Smooth muscle cell (in vitro differentiated cells): Measurements from ENCODE around the gene CFAP92. TPM values are rescaled to one million over a fixed set of nuclear protein-coding genes. Genes with fewer than 3 reads are reported as not detected.

ENCODE experiments used
- DNase-seq: peaks from one replicate; lab custom pipeline; 2025; ENCODE audit not compliant: unreplicated experiment; lab: John Stamatoyannopoulos, UW
- H2AFZ ChIP-seq: fragments of 200-600 bp; sonication (generic); 2 replicates; pipeline ENCODE4 v1.6.0; 2016; ENCODE audit warnings: antibody characterized with exemption, low read depth, mild to moderate bottlenecking
- H3F3A ChIP-seq: fragments of 200-600 bp; sonication (generic); 2 replicates; pipeline ENCODE4 v1.6.0; 2017; ENCODE audit warnings: antibody characterized with exemption, low read depth
- H3K27ac ChIP-seq: fragments of 200-600 bp; sonication (generic); 2 replicates; pipeline ENCODE4 v1.5.1; 2016; ENCODE audit warnings: low read depth, mild to moderate bottlenecking
- H3K27me3 ChIP-seq: fragments of 200-600 bp; sonication (generic); 2 replicates; pipeline ENCODE4 v1.6.1; 2016; ENCODE audit warnings: low read depth, mild to moderate bottlenecking
- H3K36me3 ChIP-seq: fragments of 200-600 bp; sonication (generic); 2 replicates; pipeline ENCODE4 v1.5.1; 2016; ENCODE audit warnings: low read depth
- H3K4me1 ChIP-seq: fragments of 200-600 bp; sonication (generic); 2 replicates; pipeline ENCODE4 v1.5.1; 2016; ENCODE audit warnings: low read depth
- H3K4me2 ChIP-seq: fragments of 200-600 bp; sonication (generic); 2 replicates; pipeline ENCODE4 v1.6.0; 2016; ENCODE audit warnings: mild to moderate bottlenecking
- H3K4me3 ChIP-seq: fragments of 200-600 bp; sonication (generic); 2 replicates; pipeline ENCODE4 v1.5.1; 2016; ENCODE audit warnings: mild to moderate bottlenecking
- H3K79me2 ChIP-seq: fragments of 200-600 bp; sonication (generic); 2 replicates; pipeline ENCODE4 v1.6.0; 2016; ENCODE audit warnings: low read depth, mild to moderate bottlenecking
- H3K9ac ChIP-seq: fragments of 200-600 bp; sonication (generic); 2 replicates; pipeline ENCODE4 v1.6.0; 2016; ENCODE audit warnings: low read depth
- H3K9me3 ChIP-seq: fragments of 200-600 bp; sonication (generic); replicated peaks from 2 replicates; pipeline ENCODE4 v1.5.1; 2016; ENCODE audit warnings: low read depth
- H4K20me1 ChIP-seq: fragments of 200-600 bp; sonication (generic); 2 replicates; pipeline ENCODE4 v1.6.0; 2016; ENCODE audit warnings: low read depth
- CTCF ChIP-seq: fragments of 200-600 bp; sonication (generic); IDR thresholded peaks from 2 replicates; pipeline ENCODE4 v1.5.1; 2017; ENCODE audit warnings: borderline replicate concordance, mild to moderate bottlenecking, antibody characterized with exemption; ENCODE audit not compliant: insufficient read depth, poor library complexity, severe bottlenecking
- WGBS: methylation state at CpG from one replicate; pipeline ENCODE4 v1.1.7; 2016; ENCODE audit warnings: low lambda C conversion rate; 5-methylcytosine and 5-hydroxymethylcytosine counted together
- polyA plus RNA-seq: library from polyadenylated mRNA; unstranded; fragments of >200 nt; fragmentation: Nextera tagmentation; extraction: Ambion mirVana; gene quantifications from 2 replicates; pipeline ENCODE4 v1.2.1, GENCODE V29; 2016
- total RNA-seq: library from RNA; depleted of rRNA; stranded (reverse); fragments of >200 nt; gene quantifications from 2 replicates; pipeline ENCODE4 v1.2.3, GENCODE V29; 2014

CFAP92 gene
- total and polyA plus RNA-seq, 2 experiments from 2014 or later = 0.67 to 0.85 TPM

- DNase-seq = no peak
- Histone ChIP-seq H3K4me2 (no peak overlapping the region), H2AFZ (no peak overlapping the region), H3K36me3 (peaks cover 14% of the 10 kb centered on the region), H3K27ac (no peak overlapping the region), H3K9ac (no peak overlapping the region), H3K27me3 (no peaks in the 10 kb centered on the region), H3F3A (no peaks in the 10 kb centered on the region), H3K4me1 (no peaks in the 10 kb centered on the region), H3K79me2 (no peaks in the 10 kb centered on the region), H4K20me1 (no peaks in the 10 kb centered on the region), H3K9me3 (no peaks in the 10 kb centered on the region), H3K4me3 (no peak overlapping the region)
- no peak for TF ChIP-seq CTCF
- 95% methylated on average over 12 of the region's 12 CpGs for WGBS
Measured at GRCh38 chr3:128903501-128903900, 90.4 kb downstream of the CFAP92 start.

GRCh38 chr3:128902426-128902825, 91.5 kb downstream of the CFAP92 start:
- Histone ChIP-seq H3K27me3 (no peaks in the 10 kb centered on the region), H3K4me3 (no peak overlapping the region), H3K27ac (no peak overlapping the region), H3K36me3 (peaks cover 21% of the 10 kb centered on the region), H3K79me2 (no peaks in the 10 kb centered on the region), H3K9me3 (no peaks in the 10 kb centered on the region), H4K20me1 (no peaks in the 10 kb centered on the region), H2AFZ (no peak overlapping the region), H3K9ac (no peak overlapping the region), H3K4me2 (no peak overlapping the region), H3F3A (no peaks in the 10 kb centered on the region), H3K4me1 (no peaks in the 10 kb centered on the region)
- TF ChIP-seq CTCF = no peak
- DNase-seq = no peak
- WGBS = 99% methylated on average over 9 of the region's 9 CpGs

DNA sequence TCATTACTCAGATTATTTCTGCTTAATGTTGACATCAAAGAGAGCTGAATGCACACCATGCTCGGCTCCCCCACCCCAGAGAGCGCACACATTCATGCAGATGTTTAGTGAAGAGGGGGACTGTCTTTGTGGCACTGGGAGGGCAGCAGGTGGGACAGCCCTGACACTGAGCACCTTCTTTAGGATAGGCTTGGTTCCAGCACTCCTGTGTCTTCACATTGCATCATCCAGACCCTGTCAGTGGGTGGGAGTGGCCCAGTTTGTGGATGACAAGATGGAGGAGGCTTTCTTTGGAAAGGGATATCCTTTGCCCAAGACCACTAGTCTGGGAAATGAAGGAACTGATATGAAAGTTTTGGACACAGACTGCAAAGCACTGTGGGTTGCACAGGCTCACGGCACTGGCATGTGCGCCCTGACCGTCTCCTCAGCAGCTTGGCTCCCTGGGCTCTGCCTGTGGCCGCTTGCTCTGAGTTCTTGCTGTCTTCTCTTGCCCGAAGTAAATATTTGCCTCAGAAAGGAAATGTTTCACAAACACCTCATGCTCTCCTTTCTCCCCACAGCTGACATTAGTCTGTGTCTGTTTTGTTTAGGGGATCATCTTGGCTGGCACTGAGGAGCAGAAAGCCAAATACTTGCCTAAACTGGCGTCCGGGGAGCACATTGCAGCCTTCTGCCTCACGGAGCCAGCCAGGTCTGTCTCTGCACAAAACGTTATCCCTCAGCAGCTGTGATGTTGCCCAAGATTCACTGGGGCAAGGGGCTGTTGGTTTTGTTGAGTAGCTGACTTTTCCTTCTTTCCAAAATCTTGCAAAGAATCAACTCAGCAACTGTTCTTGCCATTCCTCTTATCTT, 97.8 kb downstream of the CFAP92 start:
- Histone ChIP-seq H3K4me1 (no peaks in the 10 kb centered on the region), H3K4me3 (no peak overlapping the region), H3K27me3 (no peaks in the 10 kb centered on the region), H3K27ac (no peak overlapping the region), H3K4me2 (no peak overlapping the region), H3K79me2 (no peaks in the 10 kb centered on the region), H4K20me1 (peaks cover 5% of the 10 kb centered on the region), H2AFZ (no peak overlapping the region), H3F3A (no peaks in the 10 kb centered on the region), H3K9me3 (no peaks in the 10 kb centered on the region), H3K9ac (no peak overlapping the region), H3K36me3 (peaks cover 22% of the 10 kb centered on the region)
- 94% methylated on average over 11 of the region's 11 CpGs for WGBS
- TF ChIP-seq CTCF = no peak
- no peak for DNase-seq
